Transverse colon (tissue), 3 donors: Measurements from ENCODE around the gene NHERF1.

Source experiments
- CTCF ChIP-seq, 5 experiments: fragments of 200-600 bp in 3 of 5; fragments of 450-650 bp in 2 of 5; sonication (generic) in 3 of 5; IDR thresholded peaks; 1 replicate in 2 of 5; 2 replicates in 3 of 5; pipeline ENCODE4 v1.5.1; 2016 to 2017; ENCODE audit warnings: antibody characterized with exemption in 5 of 5, inconsistent platforms in 3 of 5, mild to moderate bottlenecking in 2 of 5, moderate library complexity in 1 of 5
- EP300 ChIP-seq: sonication (generic); formaldehyde crosslinking; IDR thresholded peaks from one replicate; pipeline ENCODE4 v1.6.1; 2017; ENCODE audit warnings: antibody characterized with exemption, low read depth
- POLR2A ChIP-seq: fragments of 450-650 bp; IDR thresholded peaks from one replicate; pipeline ENCODE4 v1.6.1; 2016; ENCODE audit warnings: antibody characterized with exemption, mild to moderate bottlenecking, moderate library complexity

- no peak for TF ChIP-seq CTCF (IDR thresholded peaks at IDR 0.05)
- no peak for TF ChIP-seq POLR2A
- no peak for TF ChIP-seq EP300
Measured at GRCh38 chr17:74730491-74731346, 17.7 kb upstream of the NHERF1 start.
